ENCODE measurements around the gene PDILT. TPM values are rescaled to one million over a fixed set of nuclear protein-coding genes. Genes with fewer than 3 reads are reported as not detected.

Gene PDILT
- total and polyA plus RNA-seq, 2 donors (not counting 3 experiments of a cell fraction or from before 2014, with no cell fraction given): not detected

GRCh38 chr16:20332411-20332810 lies 72.1 kb downstream of the PDILT start:
- Histone ChIP-seq H3K27me3 (ENCODE audit: control insufficient read depth in 2 of 2, insufficient read depth in 2 of 2, low read length in 2 of 2) (no peaks in the 10 kb centered on the region), H3K27ac (ENCODE audit: insufficient read depth, low read depth, low read length) (no peak overlapping the region), H2AFZ (ENCODE audit: low read depth, low read length) (no peak overlapping the region), H3K79me2 (ENCODE audit: control insufficient read depth, insufficient read depth, low read length) (no peaks in the 10 kb centered on the region), H3K36me3 (ENCODE audit: control insufficient read depth in 2 of 2, extremely low read depth in 1 of 2, insufficient read depth in 2 of 2, low read length in 2 of 2) (no peaks in the 10 kb centered on the region), H3K4me1 (ENCODE audit: control insufficient read depth, extremely low read depth, insufficient read depth, low read length) (no peaks in the 10 kb centered on the region), H3K9me3 (replicated peaks; ENCODE audit: control insufficient read depth, insufficient read depth, low read length) (no peaks in the 10 kb centered on the region), H3K4me2 (ENCODE audit: insufficient read depth, low read length) (no peak overlapping the region), H4K20me1 (replicated peaks; ENCODE audit: control insufficient read depth, extremely low read depth, insufficient read depth, low read length) (no peaks in the 10 kb centered on the region), H3K4me3 (replicated peaks in 1 of 3; ENCODE audit: insufficient read depth in 1 of 3, low read depth in 1 of 3, low read length in 3 of 3) (no peak overlapping the region), H3K9me1 (replicated peaks; ENCODE audit: control insufficient read depth, extremely low read depth, insufficient read depth, low read length) (no peaks in the 10 kb centered on the region), H3K9ac (replicated peaks; ENCODE audit: extremely low read depth, insufficient read depth, low read length) (no peak overlapping the region)
- ChIA-PET CTCF (no interaction called here), POLR2A (no interaction called here)
- no TSS peak for BruUV-seq (replicated peaks)
- DNase-seq (ENCODE audit: low read depth, low spot score) (no peak), FAIRE-seq (no peak)
- TF ChIP-seq JUN (IDR thresholded peaks at IDR 0.05; ENCODE audit: borderline replicate concordance, insufficient read depth, insufficient read length, low read depth): no peak
- TF ChIP-seq POLR2A (IDR thresholded peaks at IDR 0.05; ENCODE audit: low read depth, low read length): no peak
- TF ChIP-seq GATA2 (IDR thresholded peaks at IDR 0.05; ENCODE audit: insufficient read depth, insufficient read length, low read depth, low read length): no peak
- TF ChIP-seq CTCF (IDR thresholded peaks at IDR 0.05; ENCODE audit: extremely low read depth in 1 of 2, insufficient read depth in 1 of 2, low read depth in 1 of 2, low read length in 2 of 2): no peak
- dilution Hi-C loops (cut with MboI; ENCODE audit: extremely low pct_ligation_motif_present, low sequenced_read_pairs) (no loop called here), intact Hi-C loops (cut with micrococcal nuclease) (no loop called here)

GRCh38 chr16:20331635-20332034 lies 72.9 kb downstream of the PDILT start:
- BruUV-seq (replicated peaks): no TSS peak

More at GRCh38 chr16:20331635-20332034, 72.9 kb downstream of the PDILT start:
- ChIA-PET POLR2A (no interaction called here), CTCF (no interaction called here)
- no peak for FAIRE-seq
- no peaks in the 10 kb centered on the region for H3K9me1 ChIP-seq (replicated peaks; ENCODE audit: control insufficient read depth, extremely low read depth, insufficient read depth, low read length)
- H3K36me3 ChIP-seq (ENCODE audit: control insufficient read depth in 2 of 2, extremely low read depth in 1 of 2, insufficient read depth in 2 of 2, low read length in 2 of 2): no peaks in the 10 kb centered on the region
- H3K9ac ChIP-seq (replicated peaks; ENCODE audit: extremely low read depth, insufficient read depth, low read length): no peak overlapping the region
- no peaks in the 10 kb centered on the region for H3K27me3 ChIP-seq (ENCODE audit: control insufficient read depth in 2 of 2, insufficient read depth in 2 of 2, low read length in 2 of 2)
- no peak overlapping the region for H3K4me2 ChIP-seq (ENCODE audit: insufficient read depth, low read length)
- no peak for TF ChIP-seq MYC (IDR thresholded peaks at IDR 0.05; ENCODE audit: low read depth, low read length)
- no peak for TF ChIP-seq MAX (IDR thresholded peaks at IDR 0.05; ENCODE audit: insufficient read depth, insufficient read length)
- TF ChIP-seq CTCF (IDR thresholded peaks at IDR 0.05; ENCODE audit: extremely low read depth in 1 of 2, insufficient read depth in 1 of 2, low read depth in 1 of 2, low read length in 2 of 2): no peak
- TF ChIP-seq POLR2A (IDR thresholded peaks at IDR 0.05; ENCODE audit: low read depth, low read length): no peak
- TF ChIP-seq EZH2 (IDR thresholded peaks at IDR 0.05; ENCODE audit: borderline replicate concordance, low read depth, low read length, severe bottlenecking): no peak
- no peak for TF ChIP-seq POLR2AphosphoS5 (IDR thresholded peaks at IDR 0.05; ENCODE audit: insufficient read depth, low read depth, low read length)
- TF ChIP-seq FOS (IDR thresholded peaks at IDR 0.05; ENCODE audit: borderline replicate concordance, insufficient read depth, low read length): no peak
- TF ChIP-seq JUN (IDR thresholded peaks at IDR 0.05; ENCODE audit: borderline replicate concordance, insufficient read depth, insufficient read length, low read depth): no peak
- TF ChIP-seq GATA2 (IDR thresholded peaks at IDR 0.05; ENCODE audit: insufficient read depth, insufficient read length, low read depth, low read length): no peak
- H2AFZ ChIP-seq (ENCODE audit: low read depth, low read length): no peak overlapping the region
- H3K79me2 ChIP-seq (ENCODE audit: control insufficient read depth, insufficient read depth, low read length): no peaks in the 10 kb centered on the region
- no peak overlapping the region for H3K4me3 ChIP-seq (replicated peaks in 1 of 3; ENCODE audit: insufficient read depth in 1 of 3, low read depth in 1 of 3, low read length in 3 of 3)
- no peak for DNase-seq (ENCODE audit: low read depth, low spot score)
- H3K4me1 ChIP-seq (ENCODE audit: control insufficient read depth, extremely low read depth, insufficient read depth, low read length): no peaks in the 10 kb centered on the region
- no peaks in the 10 kb centered on the region for H3K9me3 ChIP-seq (replicated peaks; ENCODE audit: control insufficient read depth, insufficient read depth, low read length)
- intact Hi-C loops (cut with micrococcal nuclease) (no loop called here), dilution Hi-C loops (cut with MboI; ENCODE audit: extremely low pct_ligation_motif_present, low sequenced_read_pairs) (no loop called here)
- no peak overlapping the region for H3K27ac ChIP-seq (ENCODE audit: insufficient read depth, low read depth, low read length)
- no peaks in the 10 kb centered on the region for H4K20me1 ChIP-seq (replicated peaks; ENCODE audit: control insufficient read depth, extremely low read depth, insufficient read depth, low read length)

Measured in endothelial cell of umbilical vein (primary cell).